ENCODE results near the gene RBSN.

- peak; percentile 71 to 92 (median 75) for TF ChIP-seq CTCF (IDR thresholded peaks at IDR 0.05)
- no peak for TF ChIP-seq POLR2A (IDR thresholded peaks at IDR 0.05)
- TF ChIP-seq POLR2AphosphoS5 (IDR thresholded peaks at IDR 0.05): no peak
Measured at GRCh38 chr3:15108082-15108545, 9.2 kb upstream of the RBSN start.

Data from gastroesophageal sphincter (tissue), 3 donors.